Skeletal muscle satellite cell (primary cell): Measurements from ENCODE around the gene SNTG2.

ENCODE experiments used
- H3K27me3 ChIP-seq: 2 replicates; pipeline ENCODE4 v1.7.0; 2013; ENCODE audit warnings: low read length; ENCODE audit not compliant: control insufficient read depth, insufficient read depth
- H3K36me3 ChIP-seq: 2 replicates; pipeline ENCODE4 v1.7.0; 2013; ENCODE audit warnings: mild to moderate bottlenecking, control low read depth, low read length; ENCODE audit not compliant: insufficient read depth
- H3K4me1 ChIP-seq: 2 replicates; pipeline ENCODE4 v1.7.0; 2013; ENCODE audit warnings: low read length; ENCODE audit not compliant: control insufficient read depth, insufficient read depth
- H3K4me2 ChIP-seq: 2 replicates; pipeline ENCODE4 v1.7.0; 2013; ENCODE audit warnings: mild to moderate bottlenecking, low read length
- H3K4me3 ChIP-seq: 2 replicates; pipeline ENCODE4 v1.7.0; 2013; ENCODE audit warnings: low read length
- H3K9ac ChIP-seq: 2 replicates; pipeline ENCODE4 v1.7.0; 2013; ENCODE audit warnings: mild to moderate bottlenecking, low read depth, low read length, moderate library complexity
- H3K9me3 ChIP-seq: replicated peaks from 2 replicates; pipeline ENCODE4 v1.7.0; 2013; ENCODE audit warnings: mild to moderate bottlenecking, control low read depth, low read length

The SNTG2 gene

DNA sequence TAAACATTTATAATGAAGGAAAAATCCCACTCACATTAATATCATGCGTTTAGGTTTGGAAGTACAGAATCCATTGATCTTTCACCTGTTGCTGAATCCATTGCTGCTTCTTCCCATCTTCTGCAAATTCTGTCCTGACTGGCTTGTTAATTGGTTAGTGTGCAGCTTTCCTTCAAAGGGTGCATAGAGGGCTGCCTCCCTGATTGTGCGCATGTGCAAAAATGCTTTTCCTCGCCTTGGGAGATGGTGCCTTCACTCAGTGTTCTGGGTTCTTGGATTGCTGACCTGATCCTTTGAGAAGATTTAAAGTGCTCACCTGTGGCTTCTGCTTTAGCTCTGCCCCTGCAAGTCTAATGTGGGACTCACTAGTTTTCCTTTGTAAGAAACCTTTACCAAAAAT lies 231.2 kb downstream of the SNTG2 start:
- no peak overlapping the region for H3K4me3 ChIP-seq
- H3K9ac ChIP-seq: no peak overlapping the region
- no peaks in the 10 kb centered on the region for H3K9me3 ChIP-seq
- H3K4me1 ChIP-seq: no peaks in the 10 kb centered on the region
- no peak overlapping the region for H3K4me2 ChIP-seq
- H3K27me3 ChIP-seq: no peaks in the 10 kb centered on the region
- no peaks in the 10 kb centered on the region for H3K36me3 ChIP-seq

DNA sequence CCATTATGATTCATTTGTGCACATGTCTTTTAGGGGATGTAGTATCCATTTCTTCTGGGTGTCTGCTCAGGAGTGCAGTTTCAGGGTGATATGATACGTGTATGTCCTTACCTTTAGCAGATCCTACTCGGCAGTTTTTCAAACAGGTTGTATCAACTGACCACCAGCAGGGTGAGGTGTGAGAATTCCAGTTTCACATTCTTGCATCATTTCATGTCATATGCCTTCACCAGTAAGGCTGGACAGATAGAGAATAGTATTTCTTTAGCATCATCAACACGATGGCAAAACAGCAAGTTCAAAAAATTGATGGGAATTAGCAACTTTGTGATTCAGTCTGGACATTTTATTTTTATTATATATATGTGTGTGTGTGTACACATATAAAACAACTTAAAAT lies 232.7 kb downstream of the SNTG2 start:
- Histone ChIP-seq H3K36me3 (no peaks in the 10 kb centered on the region), H3K9me3 (no peaks in the 10 kb centered on the region), H3K4me1 (no peaks in the 10 kb centered on the region), H3K4me2 (no peak overlapping the region), H3K9ac (no peak overlapping the region), H3K27me3 (no peaks in the 10 kb centered on the region), H3K4me3 (no peak overlapping the region)

DNA sequence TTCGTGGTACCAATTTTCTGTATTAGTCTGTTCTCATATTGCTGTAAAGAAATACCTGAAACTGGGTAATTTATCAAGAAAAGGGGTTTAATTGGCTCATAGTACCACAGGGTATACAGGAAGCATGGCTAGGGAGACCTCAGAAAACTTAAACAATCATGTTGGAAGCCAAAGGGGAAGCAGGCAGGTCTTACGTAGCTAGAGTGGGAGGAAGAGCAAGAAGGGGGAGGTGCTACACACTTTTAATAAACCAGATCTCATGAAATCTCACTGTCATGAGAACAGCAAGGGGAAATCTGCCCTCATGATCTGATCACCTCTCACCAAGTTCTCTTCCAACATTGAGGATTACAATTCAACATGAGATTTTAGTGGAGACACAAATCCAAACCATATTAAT lies 235.8 kb downstream of the SNTG2 start:
- Histone ChIP-seq H3K4me2 (no peak overlapping the region), H3K9me3 (no peaks in the 10 kb centered on the region), H3K4me1 (no peaks in the 10 kb centered on the region), H3K4me3 (no peak overlapping the region), H3K36me3 (no peaks in the 10 kb centered on the region), H3K27me3 (no peaks in the 10 kb centered on the region), H3K9ac (no peak overlapping the region)

DNA sequence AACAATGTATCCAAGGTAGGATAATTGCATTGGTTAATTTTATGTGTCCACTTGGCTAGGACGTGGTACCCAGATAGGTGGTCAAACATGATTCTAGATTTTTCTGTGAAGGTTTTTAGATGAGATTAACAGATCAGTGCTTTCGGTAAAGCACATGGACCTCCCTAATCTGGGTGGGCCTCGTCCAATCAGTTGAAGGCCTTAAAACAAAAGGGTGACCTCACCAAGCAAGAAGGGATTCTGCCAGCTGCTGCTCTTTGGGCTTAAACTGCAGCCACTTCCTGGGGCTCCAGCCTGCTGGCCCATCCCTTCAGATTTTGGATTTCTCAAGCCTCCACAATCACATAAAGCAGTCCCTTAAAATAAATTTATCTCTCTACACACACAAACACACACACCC lies 236.5 kb downstream of the SNTG2 start:
- H3K9me3 ChIP-seq: no peaks in the 10 kb centered on the region
- no peaks in the 10 kb centered on the region for H3K36me3 ChIP-seq
- no peak overlapping the region for H3K4me3 ChIP-seq
- H3K27me3 ChIP-seq: no peaks in the 10 kb centered on the region
- no peaks in the 10 kb centered on the region for H3K4me1 ChIP-seq
- no peak overlapping the region for H3K4me2 ChIP-seq
- H3K9ac ChIP-seq: no peak overlapping the region

DNA sequence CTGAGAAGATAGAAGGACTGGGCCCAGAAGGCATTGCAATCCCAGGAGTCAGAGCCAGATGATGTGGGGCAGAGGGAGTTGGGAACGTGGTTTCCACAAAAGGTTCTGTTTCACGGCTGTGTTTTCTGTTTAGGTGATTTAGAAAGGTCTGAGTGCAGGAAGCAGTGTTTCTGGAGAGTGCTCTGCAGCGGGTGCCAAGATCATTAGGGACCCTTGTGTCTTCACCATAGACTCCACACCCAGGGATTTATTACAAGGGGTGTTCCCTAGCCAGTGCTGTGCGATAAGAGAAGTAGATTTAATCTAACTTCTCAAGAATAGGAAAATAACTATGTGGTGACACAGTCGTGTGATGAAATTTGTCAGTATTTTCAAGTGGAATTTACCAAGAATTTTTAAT lies 241.5 kb downstream of the SNTG2 start:
- no peaks in the 10 kb centered on the region for H3K9me3 ChIP-seq
- no peaks in the 10 kb centered on the region for H3K4me1 ChIP-seq
- H3K36me3 ChIP-seq: no peaks in the 10 kb centered on the region
- H3K4me3 ChIP-seq: no peak overlapping the region
- no peaks in the 10 kb centered on the region for H3K27me3 ChIP-seq
- H3K9ac ChIP-seq: no peak overlapping the region
- no peak overlapping the region for H3K4me2 ChIP-seq

DNA sequence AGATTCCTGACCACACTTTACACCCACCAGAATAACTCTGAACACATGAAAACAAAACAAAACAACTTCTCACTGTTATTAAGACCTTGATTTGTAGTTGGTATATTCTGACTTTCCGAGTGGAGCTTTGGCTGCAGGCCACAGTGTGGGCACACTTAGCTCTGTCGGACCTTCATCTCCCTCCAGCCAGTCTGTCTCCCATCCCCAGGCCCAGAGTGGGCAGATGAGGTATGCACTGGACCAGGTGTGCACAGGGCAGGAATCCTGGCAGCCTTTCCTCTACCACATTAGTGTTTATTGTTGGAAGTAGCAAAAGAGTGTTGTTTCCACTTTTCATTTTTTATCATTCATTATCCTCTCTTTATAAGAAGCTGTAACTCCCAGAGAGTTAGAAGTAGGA lies 243.2 kb downstream of the SNTG2 start:
- H3K4me1 ChIP-seq: no peaks in the 10 kb centered on the region
- H3K27me3 ChIP-seq: no peaks in the 10 kb centered on the region
- no peaks in the 10 kb centered on the region for H3K36me3 ChIP-seq
- H3K4me3 ChIP-seq: no peak overlapping the region
- no peaks in the 10 kb centered on the region for H3K9me3 ChIP-seq
- no peak overlapping the region for H3K9ac ChIP-seq
- H3K4me2 ChIP-seq: no peak overlapping the region

- no peak overlapping the region for H3K4me3 ChIP-seq
- no peaks in the 10 kb centered on the region for H3K4me1 ChIP-seq
- no peaks in the 10 kb centered on the region for H3K9me3 ChIP-seq
- no peak overlapping the region for H3K9ac ChIP-seq
- H3K36me3 ChIP-seq: no peaks in the 10 kb centered on the region
- H3K27me3 ChIP-seq: no peaks in the 10 kb centered on the region
- H3K4me2 ChIP-seq: no peak overlapping the region
These were observed 253.1 kb downstream of the SNTG2 start for GRCh38 chr2:1203772-1204171.

DNA sequence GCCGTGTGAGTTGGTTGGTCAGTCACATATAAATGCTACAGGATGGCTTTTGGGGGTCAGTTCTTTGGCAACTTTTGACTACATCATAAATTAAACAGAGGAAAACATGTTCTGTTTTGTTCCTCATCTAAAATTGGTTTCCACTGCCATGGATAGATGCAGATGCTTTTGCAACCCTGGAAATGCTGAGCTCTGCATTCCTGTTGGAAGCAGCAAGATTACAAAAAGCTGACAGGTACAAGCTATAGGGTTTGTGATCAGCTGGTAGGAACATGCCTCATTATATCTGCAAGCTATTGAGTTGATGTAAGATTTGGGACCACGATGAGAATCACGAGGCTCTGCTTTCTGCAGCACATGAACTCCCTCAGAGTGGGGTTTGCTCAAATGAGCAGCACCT lies 255.2 kb downstream of the SNTG2 start:
- H3K9ac ChIP-seq: no peak overlapping the region
- no peaks in the 10 kb centered on the region for H3K4me1 ChIP-seq
- no peaks in the 10 kb centered on the region for H3K36me3 ChIP-seq
- no peak overlapping the region for H3K4me3 ChIP-seq
- H3K9me3 ChIP-seq: no peaks in the 10 kb centered on the region
- H3K4me2 ChIP-seq: no peak overlapping the region
- no peaks in the 10 kb centered on the region for H3K27me3 ChIP-seq

DNA sequence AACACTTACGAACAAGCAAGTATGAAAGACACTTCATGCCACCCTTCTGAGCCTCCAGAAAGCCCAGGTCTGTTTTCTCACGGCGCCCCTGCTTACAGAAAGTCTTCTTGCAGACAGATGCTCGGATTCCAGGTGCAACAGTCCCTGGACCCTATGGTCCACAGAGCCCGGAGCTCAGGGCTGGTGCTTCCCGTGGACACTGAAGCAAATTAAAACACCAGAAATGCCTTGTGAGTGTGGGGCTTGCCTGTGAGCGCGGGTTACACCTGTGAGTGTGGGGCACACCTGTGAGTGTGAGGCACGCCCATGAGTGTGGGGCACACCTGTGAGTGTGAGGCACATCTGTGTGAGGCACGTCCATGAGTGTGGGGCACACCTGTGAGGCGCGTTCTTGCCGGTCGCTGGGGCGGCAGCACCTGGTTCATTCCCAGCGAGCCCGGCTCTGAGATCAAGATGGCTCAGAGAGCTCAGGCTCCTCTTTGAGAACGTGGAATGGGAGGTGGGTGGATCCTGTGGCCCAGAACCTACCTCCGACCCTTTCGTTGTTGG lies 257.4 kb downstream of the SNTG2 start:
- Histone ChIP-seq H3K4me3 (no peak overlapping the region), H3K4me1 (no peaks in the 10 kb centered on the region), H3K4me2 (no peak overlapping the region), H3K36me3 (no peaks in the 10 kb centered on the region), H3K9ac (no peak overlapping the region), H3K9me3 (no peaks in the 10 kb centered on the region), H3K27me3 (no peaks in the 10 kb centered on the region)

DNA sequence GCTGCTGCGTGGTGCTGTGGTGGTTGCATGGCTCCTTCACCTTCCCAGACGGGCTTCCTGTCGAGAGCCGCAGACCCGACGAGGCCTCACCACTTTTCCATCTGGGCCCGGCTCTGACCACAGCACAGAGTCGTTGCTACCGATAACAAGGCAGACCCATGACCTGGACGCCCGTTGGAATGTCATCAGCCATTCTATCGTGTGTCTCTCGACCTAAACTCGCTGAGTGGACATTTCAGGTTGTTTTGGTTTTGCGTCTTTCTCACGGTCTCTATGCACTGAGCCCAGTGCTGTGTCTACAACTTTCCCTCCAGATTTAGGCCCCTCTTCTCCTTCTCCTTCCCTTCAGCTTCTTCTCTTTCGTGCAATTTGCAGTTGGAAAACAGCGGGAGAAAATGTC lies 257.9 kb downstream of the SNTG2 start:
- Histone ChIP-seq H3K4me3 (no peak overlapping the region), H3K36me3 (no peaks in the 10 kb centered on the region), H3K27me3 (no peaks in the 10 kb centered on the region), H3K9ac (no peak overlapping the region), H3K9me3 (no peaks in the 10 kb centered on the region), H3K4me2 (no peak overlapping the region), H3K4me1 (no peaks in the 10 kb centered on the region)

GRCh38 chr2:1209246-1209645 lies 258.6 kb downstream of the SNTG2 start:
- Histone ChIP-seq H3K9ac (no peak overlapping the region), H3K36me3 (no peaks in the 10 kb centered on the region), H3K4me1 (no peaks in the 10 kb centered on the region), H3K27me3 (no peaks in the 10 kb centered on the region), H3K4me3 (no peak overlapping the region), H3K4me2 (no peak overlapping the region), H3K9me3 (no peaks in the 10 kb centered on the region)

GRCh38 chr2:1209761-1210160 lies 259.1 kb downstream of the SNTG2 start:
- no peak overlapping the region for H3K4me3 ChIP-seq
- H3K4me2 ChIP-seq: no peak overlapping the region
- no peak overlapping the region for H3K9ac ChIP-seq
- no peaks in the 10 kb centered on the region for H3K36me3 ChIP-seq
- H3K9me3 ChIP-seq: no peaks in the 10 kb centered on the region
- H3K27me3 ChIP-seq: no peaks in the 10 kb centered on the region
- H3K4me1 ChIP-seq: no peaks in the 10 kb centered on the region
